ENCODE measurements around the gene KDM2B.

Gene KDM2B

GRCh38 chr12:121455766-121456420 lies 124.9 kb downstream of the KDM2B start:
- TF ChIP-seq CTCF (IDR thresholded peaks at IDR 0.05) (no peak), ZFX (IDR thresholded peaks at IDR 0.05; ENCODE audit: borderline replicate concordance) (no peak)
- no peak overlapping the region for H3K27ac ChIP-seq

GRCh38 chr12:121454921-121455320 lies 125.9 kb downstream of the KDM2B start:
- no peak overlapping the region for H3K27ac ChIP-seq
- no peak for TF ChIP-seq CTCF (IDR thresholded peaks at IDR 0.05)
- no peak for TF ChIP-seq ZFX (IDR thresholded peaks at IDR 0.05; ENCODE audit: borderline replicate concordance)

- TF ChIP-seq ZFX (IDR thresholded peaks at IDR 0.05; ENCODE audit: borderline replicate concordance) (no peak), CTCF (IDR thresholded peaks at IDR 0.05) (no peak)
- no peak overlapping the region for H3K27ac ChIP-seq
These were observed 127.2 kb downstream of the KDM2B start for GRCh38 chr12:121453629-121454028.

- no peak for TF ChIP-seq ZFX (IDR thresholded peaks at IDR 0.05; ENCODE audit: borderline replicate concordance)
These were observed 127.8 kb downstream of the KDM2B start for GRCh38 chr12:121452985-121453360.

GRCh38 chr12:121452340-121452984 lies 128.4 kb downstream of the KDM2B start:
- no peak overlapping the region for H3K27ac ChIP-seq

More at GRCh38 chr12:121452985-121453360, 127.8 kb downstream of the KDM2B start:
- H3K27ac ChIP-seq = no peak overlapping the region

GRCh38 chr12:121451961-121452339 lies 128.9 kb downstream of the KDM2B start:
- TF ChIP-seq ZFX (IDR thresholded peaks at IDR 0.05; ENCODE audit: borderline replicate concordance) (no peak), CTCF (IDR thresholded peaks at IDR 0.05) (no peak)
- H3K27ac ChIP-seq = no peak overlapping the region

More at GRCh38 chr12:121452340-121452984, 128.4 kb downstream of the KDM2B start:
- no peak for TF ChIP-seq ZFX (IDR thresholded peaks at IDR 0.05; ENCODE audit: borderline replicate concordance)

- no peak overlapping the region for H3K27ac ChIP-seq
- TF ChIP-seq ZFX (IDR thresholded peaks at IDR 0.05; ENCODE audit: borderline replicate concordance) (no peak), CTCF (IDR thresholded peaks at IDR 0.05) (no peak)
These were observed 132.0 kb downstream of the KDM2B start for GRCh38 chr12:121448771-121449315.

GRCh38 chr12:121446750-121447149 lies 134.1 kb downstream of the KDM2B start:
- TF ChIP-seq ZFX (IDR thresholded peaks at IDR 0.05; ENCODE audit: borderline replicate concordance) (no peak), CTCF (IDR thresholded peaks at IDR 0.05) (no peak)
- no peak overlapping the region for H3K27ac ChIP-seq

All from 22Rv1 (cell line).